IMR-90 (cell line): ENCODE measurements around the gene ASTL. TPM values are rescaled to one million over a fixed set of nuclear protein-coding genes. Genes with fewer than 3 reads are reported as not detected.

Source experiments
- ATAC-seq: fragments of 200-7000 bp; cut with Tn5 transposase; 2 replicates; pipeline ENCODE4 v1.9.1; 2020; ENCODE audit warnings: low read depth, mild to moderate bottlenecking, moderate library complexity
- BruUV-seq: library from RNA; stranded (reverse); fragments of 400-500 nt; replicated peaks from 2 replicates; lab custom pipeline; 2021; lab: Mats Ljungman, UMichigan
- CTCF ChIA-PET: fragments of 300-600 bp; formaldehyde crosslinking; extraction: SDS; loops from one replicate; lab custom pipeline; 2021; ENCODE audit warnings: antibody characterized with exemption; lab: Yijun Ruan, JAX
- POLR2A ChIA-PET: fragments of 300-600 bp; sonication (Branson Sonifier 250); formaldehyde crosslinking; loops from one replicate; lab custom pipeline; 2022; ENCODE audit warnings: antibody characterized with exemption; ENCODE audit not compliant: unreplicated experiment; lab: Charles Lee
- DNase-seq: peaks from one replicate; pipeline ENCODE4 v3.0.0; 2013
- H2AFZ ChIP-seq: replicated peaks from 2 replicates; pipeline ENCODE3; 2013; ENCODE audit warnings: low read length, mild to moderate bottlenecking; ENCODE audit not compliant: poor library complexity
- H2AK5ac ChIP-seq: 2 replicates; pipeline ENCODE4 v1.6.1; 2013; ENCODE audit warnings: low read depth, low read length, inconsistent platforms
- H2AK9ac ChIP-seq: replicated peaks from 2 replicates; pipeline ENCODE3; 2013; ENCODE audit warnings: mild to moderate bottlenecking, low read depth, low read length, moderate library complexity; ENCODE audit not compliant: poor library complexity
- H2BK120ac ChIP-seq: 2 replicates; pipeline ENCODE4 v1.6.1; 2013; ENCODE audit warnings: low read depth, low read length, inconsistent platforms
- H2BK15ac ChIP-seq: 3 replicates; pipeline ENCODE4 v1.6.1; 2013; ENCODE audit warnings: low read depth, low read length, inconsistent platforms
- H2BK20ac ChIP-seq: 2 replicates; pipeline ENCODE4 v1.6.1; 2013; ENCODE audit warnings: low read depth, mild to moderate bottlenecking, inconsistent platforms, low read length, moderate library complexity
- H2BK5ac ChIP-seq: 2 replicates; pipeline ENCODE4 v1.6.1; 2013; ENCODE audit warnings: mild to moderate bottlenecking, low read depth, low read length, inconsistent platforms; ENCODE audit not compliant: poor library complexity, severe bottlenecking
- H3K14ac ChIP-seq: replicated peaks from 2 replicates; pipeline ENCODE4 v1.6.1; 2013; ENCODE audit warnings: low read depth, low read length, inconsistent platforms
- H3K18ac ChIP-seq: 2 replicates; pipeline ENCODE4 v1.6.1; 2013; ENCODE audit warnings: low read depth, low read length, control low read depth
- H3K23ac ChIP-seq: 2 replicates; pipeline ENCODE4 v1.6.1; 2013; ENCODE audit warnings: low read depth, low read length, inconsistent platforms
- H3K27ac ChIP-seq: 2 replicates; pipeline ENCODE4 v1.5.1; 2013; ENCODE audit warnings: mild to moderate bottlenecking, control low read depth, low read length; ENCODE audit not compliant: insufficient read depth
- H3K27me3 ChIP-seq: 2 replicates; pipeline ENCODE4 v1.6.1; 2013; ENCODE audit warnings: low read length; ENCODE audit not compliant: control insufficient read depth, insufficient read depth
- H3K36me3 ChIP-seq: 2 replicates; pipeline ENCODE4 v1.6.1; 2013; ENCODE audit warnings: low read length, mixed read lengths; ENCODE audit not compliant: control insufficient read depth, insufficient read depth
- H3K4ac ChIP-seq: 2 replicates; pipeline ENCODE4 v1.6.1; 2013; ENCODE audit warnings: low read depth, low read length, inconsistent platforms
- H3K4me1 ChIP-seq: 2 replicates; pipeline ENCODE4 v1.6.1; 2013; ENCODE audit warnings: low read length, mixed read lengths; ENCODE audit not compliant: control insufficient read depth, insufficient read depth
- H3K4me2 ChIP-seq: 2 replicates; pipeline ENCODE4 v1.6.1; 2013; ENCODE audit warnings: low read depth, mild to moderate bottlenecking, control low read depth, low read length, moderate library complexity
- H3K4me3 ChIP-seq: 2 replicates; pipeline ENCODE4 v1.5.1; 2013; ENCODE audit warnings: low read depth, mild to moderate bottlenecking, control low read depth, low read length, moderate library complexity; ENCODE audit not compliant: insufficient read depth
- H3K56ac ChIP-seq: 2 replicates; pipeline ENCODE4 v1.6.1; 2013; ENCODE audit warnings: low read length, inconsistent platforms; ENCODE audit not compliant: insufficient read depth; ENCODE audit errors: extremely low read depth
- H3K79me1 ChIP-seq, 2 experiments: 2 replicates each; pipeline ENCODE4 v1.6.1; 2013; ENCODE audit warnings: low read length in 2 of 2, inconsistent platforms in 1 of 2, low read depth in 1 of 2
- H3K9ac ChIP-seq: 2 replicates; pipeline ENCODE4 v1.6.1; 2013; ENCODE audit warnings: low read depth, low read length, control low read depth
- H3K9me1 ChIP-seq: 2 replicates; pipeline ENCODE4 v1.6.1; 2013; ENCODE audit warnings: low read length, inconsistent platforms; ENCODE audit not compliant: insufficient read depth
- H3K9me3 ChIP-seq: 2 replicates; pipeline ENCODE4 v1.6.1; 2013; ENCODE audit warnings: low read length; ENCODE audit not compliant: control insufficient read depth, insufficient read depth
- H4K20me1 ChIP-seq: 2 replicates; pipeline ENCODE4 v1.6.1; 2013; ENCODE audit warnings: low read length, inconsistent platforms; ENCODE audit not compliant: insufficient read depth
- H4K5ac ChIP-seq: 2 replicates; pipeline ENCODE4 v1.6.1; 2013; ENCODE audit warnings: mild to moderate bottlenecking, low read depth, low read length, control low read depth
- H4K8ac ChIP-seq, 2 experiments: 2 replicates each; pipeline ENCODE4 v1.6.1; 2013; ENCODE audit warnings: low read depth in 2 of 2, low read length in 2 of 2, control low read depth in 1 of 2, inconsistent platforms in 1 of 2
- H4K91ac ChIP-seq: 2 replicates; pipeline ENCODE4 v1.6.1; 2013; ENCODE audit warnings: low read depth, low read length, inconsistent platforms; ENCODE audit not compliant: insufficient read depth
- CHD1 ChIP-seq: IDR thresholded peaks from 2 replicates; pipeline ENCODE4 v1.6.1; 2012; ENCODE audit warnings: low read depth, low read length, improper control_type of control experiment
- WGBS, 2 experiments: methylation state at CpG; one replicate each; pipeline versions ENCODE4 v1.1.5 to v1.1.7; 2013; ENCODE audit warnings: missing lambda C conversion rate in 2 of 2; ENCODE audit not compliant: insufficient read length in 1 of 2; ENCODE audit errors: extremely low coverage in 2 of 2; 5-methylcytosine and 5-hydroxymethylcytosine counted together
- dilution Hi-C: fragments of 300-500 bp; cut with HindIII; formaldehyde crosslinking; loops from one replicate; pipeline ENCODE4 v1.14.3; 2018; ENCODE audit warnings: low sequenced_read_pairs; ENCODE audit not compliant: unreplicated experiment
- in situ Hi-C: fragments of 300-500 bp; cut with MboI; formaldehyde crosslinking; loops from 3 replicates; pipeline ENCODE4 v1.14.3; 2019; ENCODE audit warnings: low sequenced_read_pairs, inconsistent platforms, mixed read lengths
- intact Hi-C: fragments of 100-400 bp; cut with micrococcal nuclease; formaldehyde crosslinking; loops from 2 replicates; pipeline ENCODE4 v1.10.0; 2022
- polyA plus RNA-seq, 3 experiments: library from polyadenylated mRNA; depleted of rRNA; stranded (reverse); fragments of >200 nt; gene quantifications; 2 replicates each; pipeline ENCODE4 v1.2.3, GENCODE V29; 2012; ENCODE audit warnings: low replicate concordance in 1 of 3
- total RNA-seq: library from RNA; depleted of rRNA; stranded (reverse); fragments of >200 nt; gene quantifications from 2 replicates; pipeline ENCODE4 v1.2.3, GENCODE V29; 2012

ASTL gene
- total and polyA plus RNA-seq, 2 of the 4 experiments (the other 2 are of a cell fraction) = not detected

DNA sequence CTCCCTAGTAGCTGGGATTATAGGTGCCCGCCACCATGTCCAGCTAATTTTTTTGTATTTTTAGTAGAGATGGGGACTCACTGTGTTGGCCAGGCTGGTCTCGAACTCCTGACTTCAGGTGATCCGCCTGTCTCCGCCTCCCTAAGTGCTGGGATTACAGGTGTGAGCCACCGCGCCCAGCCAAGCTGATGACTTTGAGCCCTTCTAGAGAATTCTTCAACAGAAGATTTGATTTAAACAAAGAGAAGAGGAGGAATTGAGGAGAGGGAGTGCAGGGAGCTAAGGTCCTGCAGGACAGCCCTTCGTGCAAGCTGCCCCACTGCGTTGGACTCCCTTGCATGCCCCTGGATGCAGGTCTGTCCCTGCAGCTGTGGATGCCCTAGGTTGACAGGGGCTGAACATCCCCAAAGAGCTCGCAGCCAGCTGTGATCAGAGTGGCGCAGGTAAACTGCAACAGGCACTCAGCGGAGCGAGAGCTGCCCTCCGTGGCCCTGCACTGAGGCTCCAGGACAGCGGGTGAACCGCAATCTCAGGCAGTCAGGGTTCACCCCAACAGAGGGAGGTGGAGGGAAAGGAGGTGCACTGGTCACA, 35.6 kb downstream of the ASTL start:
- ATAC-seq (no peak), DNase-seq (no peak)
- BruUV-seq = no TSS peak
- no peak overlapping the region for H4K91ac ChIP-seq
- H2BK15ac ChIP-seq = no peak overlapping the region
- H2AK5ac ChIP-seq = no peak overlapping the region
- no peak overlapping the region for H2BK120ac ChIP-seq
- H3K23ac ChIP-seq = no peak overlapping the region
- H3K4me3 ChIP-seq = no peak overlapping the region
- H4K8ac ChIP-seq = no peak overlapping the region
- H3K4me2 ChIP-seq = no peak overlapping the region
- H3K18ac ChIP-seq = no peak overlapping the region
- no peak overlapping the region for H3K14ac ChIP-seq
- no peak overlapping the region for H3K56ac ChIP-seq
- H3K9me3 ChIP-seq = peaks cover 15% of the 10 kb centered on the region
- H2AFZ ChIP-seq = no peak overlapping the region
- H2BK5ac ChIP-seq = no peak overlapping the region
- ChIA-PET POLR2A (no interaction called here), CTCF (interaction anchor here (0.6 kb wide), 1 partner anchor 451 kb away, joined by 6 read pairs; no protein-coding TSS in a partner anchor)
- intact Hi-C loops = no loop called here
- H3K9ac ChIP-seq = no peak overlapping the region
- in situ Hi-C loops = loop anchor here (25.0 kb wide), 1 partner anchor 90 kb away; no protein-coding TSS in a partner anchor
- H3K4me1 ChIP-seq = peaks cover 2% of the 10 kb centered on the region; the same call in 1 of the 2 replicates
- no peaks in the 10 kb centered on the region for H4K20me1 ChIP-seq
- H3K9me1 ChIP-seq = no peaks in the 10 kb centered on the region
- dilution Hi-C loops = no loop called here
- H3K79me1 ChIP-seq = no peaks in the 10 kb centered on the region
- no peaks in the 10 kb centered on the region for H3K36me3 ChIP-seq
- WGBS, 2 experiments = 96% methylated on average over 9 of the region's 15 CpGs; no CpG with 5 or more reads in 1 of the 2 experiments
- H3K27me3 ChIP-seq = peaks cover 24% of the 10 kb centered on the region
- no peak overlapping the region for H3K27ac ChIP-seq
- no peak for TF ChIP-seq CHD1
- no peak overlapping the region for H4K5ac ChIP-seq
- no peak overlapping the region for H2BK20ac ChIP-seq
- H2AK9ac ChIP-seq = no peak overlapping the region
- no peak overlapping the region for H3K4ac ChIP-seq
